SK-N-DZ (cell line): ENCODE measurements around the gene ABCC3.

Experiments used
- DNase-seq: peaks from one replicate; pipeline ENCODE4 v3.0.0-alpha.2; 2015; ENCODE audit warnings: low spot score

Gene ABCC3

DNA sequence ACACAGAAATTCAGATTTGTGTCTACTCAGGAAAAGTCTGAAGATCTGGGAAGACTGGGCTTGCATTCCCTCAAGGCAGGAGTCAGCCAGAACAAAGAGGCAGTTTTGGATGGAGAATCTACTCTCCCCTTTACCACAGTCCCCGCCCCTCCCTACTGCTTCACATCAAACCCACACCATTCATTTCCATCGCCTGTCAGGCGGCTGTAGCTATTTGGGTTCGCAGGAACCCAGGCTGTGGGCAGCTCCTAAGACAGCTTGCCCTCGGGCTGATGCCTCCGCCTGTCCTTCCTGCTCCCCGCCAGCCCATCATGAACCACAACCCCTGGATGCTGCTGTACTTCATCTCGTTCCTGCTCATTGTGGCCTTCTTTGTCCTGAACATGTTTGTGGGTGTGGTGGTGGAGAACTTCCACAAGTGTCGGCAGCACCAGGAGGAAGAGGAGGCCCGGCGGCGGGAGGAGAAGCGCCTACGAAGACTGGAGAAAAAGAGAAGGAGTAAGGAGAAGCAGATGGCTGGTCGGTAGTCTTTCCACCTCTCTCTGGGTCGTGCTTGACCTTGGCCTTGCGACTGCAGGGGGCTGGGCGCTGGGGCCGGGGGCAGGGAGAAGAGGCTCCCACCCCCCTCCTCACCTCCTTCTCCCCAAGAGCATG, 27.0 kb upstream of the ABCC3 start:
- DNase-seq, result no peak

DNA sequence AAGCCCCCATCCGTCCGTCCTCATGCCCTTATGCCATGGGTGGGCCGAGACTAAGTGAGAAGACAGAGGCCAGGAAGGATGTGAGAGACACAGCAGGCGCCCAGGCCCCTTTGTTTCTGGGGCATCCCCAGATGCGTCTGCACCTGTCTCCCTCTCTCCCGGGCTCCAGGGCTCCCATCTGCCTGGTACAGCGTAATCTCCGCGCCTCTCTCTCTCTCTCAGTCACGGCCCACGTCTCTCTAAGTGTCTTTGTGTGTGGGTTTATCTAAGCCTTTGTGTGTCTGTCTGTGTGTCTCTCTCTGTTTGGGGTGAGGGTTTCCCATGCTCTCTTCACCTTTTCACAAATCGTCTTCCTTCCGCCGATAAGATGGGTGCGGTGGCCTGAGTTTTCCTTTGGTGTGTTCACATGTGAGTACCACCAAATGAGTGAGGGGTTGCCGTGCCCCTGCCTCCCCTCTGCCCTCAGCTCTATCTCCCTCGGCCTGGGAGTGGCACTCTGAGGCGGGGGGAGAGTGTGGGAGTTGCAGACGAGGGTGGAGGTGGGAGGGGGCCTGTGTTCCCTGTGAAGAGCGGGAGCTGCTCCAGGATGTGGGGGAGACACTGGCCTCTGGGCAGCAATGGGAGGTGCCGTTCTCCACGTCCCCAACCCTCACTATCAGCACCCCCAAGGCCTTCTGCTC, 25.8 kb upstream of the ABCC3 start:
- DNase-seq, result no peak

DNA sequence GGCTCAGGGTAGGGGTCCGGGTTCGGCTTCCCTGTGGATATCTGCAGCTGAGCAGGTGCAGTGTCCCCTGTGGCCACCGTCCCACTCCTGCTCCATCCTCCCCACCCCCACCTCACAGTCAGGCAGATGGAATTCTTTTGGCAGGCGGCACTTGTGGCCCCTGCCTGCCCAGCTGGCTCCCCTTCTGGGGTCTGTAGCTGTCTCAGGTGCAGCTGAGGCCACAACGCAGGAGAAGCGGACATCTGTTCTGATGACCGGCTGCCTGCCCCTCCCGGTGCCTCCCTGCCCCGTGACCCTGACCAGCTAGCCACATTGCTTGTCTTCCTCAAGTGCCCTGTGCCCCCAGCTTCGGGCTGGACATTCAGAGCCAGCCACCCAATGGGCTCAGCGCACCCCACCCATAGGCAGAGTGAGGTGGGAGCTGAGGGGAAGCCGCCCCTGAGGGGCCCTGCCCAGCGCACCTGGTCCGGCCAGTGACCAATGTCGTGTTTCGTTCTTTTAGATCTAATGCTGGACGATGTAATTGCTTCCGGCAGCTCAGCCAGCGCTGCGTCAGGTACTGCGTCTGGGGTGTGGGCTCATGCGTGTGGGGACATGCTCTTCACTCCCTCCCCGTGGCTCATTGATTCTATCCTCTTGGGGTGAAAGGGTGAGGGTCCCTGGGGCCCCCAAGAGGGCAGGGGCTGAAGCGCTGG, 25.2 kb upstream of the ABCC3 start:
- DNase-seq, result no peak

DNA sequence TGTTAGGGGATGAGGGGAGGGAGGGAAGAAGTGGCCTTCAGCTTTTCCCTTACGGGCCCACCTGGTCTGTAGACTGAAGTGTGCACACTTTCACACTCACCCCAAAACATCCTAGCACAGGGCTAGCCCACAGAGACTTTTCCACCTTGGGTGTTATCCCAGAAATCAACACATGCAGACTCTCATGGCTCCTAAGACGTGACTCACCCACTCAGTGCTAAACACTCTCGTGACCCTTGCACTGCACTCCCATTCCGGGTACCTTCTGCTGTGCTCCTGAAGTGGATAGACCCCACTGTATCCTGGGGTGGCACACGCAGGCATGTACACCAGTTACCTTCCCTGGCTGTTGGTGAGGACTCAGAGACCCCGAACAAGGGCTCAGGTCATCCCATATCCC, 23.0 kb upstream of the ABCC3 start:
- DNase-seq, result no peak

- no peak for DNase-seq
Observed at GRCh38 chr17:50612281-50612680, 22.4 kb upstream of the ABCC3 start.

- DNase-seq, result no peak
Observed at GRCh38 chr17:50613007-50613992, 21.4 kb upstream of the ABCC3 start.

- DNase-seq, result no peak
Observed at GRCh38 chr17:50614471-50615051, 20.1 kb upstream of the ABCC3 start.

GRCh38 chr17:50615828-50616227, 18.9 kb upstream of the ABCC3 start:
- no peak for DNase-seq

DNA sequence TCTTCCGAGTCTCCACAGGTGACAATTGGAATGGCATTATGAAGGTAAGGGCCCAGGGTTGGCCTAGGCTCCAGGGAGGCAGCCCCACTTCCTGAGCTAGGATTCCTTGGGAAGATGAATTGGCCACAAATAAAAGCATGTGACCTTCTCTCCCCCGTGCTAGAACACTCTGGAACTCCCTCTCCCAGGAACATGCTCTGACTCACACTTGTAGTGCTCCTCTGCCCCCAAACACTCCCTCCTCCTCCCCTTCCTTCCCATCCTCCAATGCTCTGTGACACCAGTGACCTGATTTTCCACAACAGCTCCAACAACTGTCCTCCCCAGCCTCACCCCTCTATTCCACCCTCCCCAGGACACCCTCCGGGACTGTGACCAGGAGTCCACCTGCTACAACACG, 16.4 kb upstream of the ABCC3 start:
- no peak for DNase-seq

DNA sequence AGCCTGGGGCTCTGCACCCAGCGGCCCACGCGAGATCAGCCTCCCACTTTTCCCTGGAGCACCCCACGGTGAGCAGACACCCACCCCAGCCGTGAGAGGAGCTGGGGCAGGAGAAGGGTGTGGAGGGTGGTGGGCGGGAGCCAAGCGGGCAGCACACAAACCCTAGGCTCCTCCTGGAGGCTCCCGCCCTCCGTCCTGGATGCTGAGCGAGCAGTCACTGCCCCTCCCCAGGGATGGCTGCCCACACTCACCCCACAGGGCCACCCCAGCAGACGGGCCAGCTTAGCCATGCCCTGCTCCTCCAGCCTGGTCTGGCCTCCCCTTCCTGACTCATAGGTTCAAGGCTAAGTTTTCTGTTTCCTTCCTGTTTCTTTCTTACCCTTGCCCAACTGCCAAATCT, 15.7 kb upstream of the ABCC3 start:
- no peak for DNase-seq

DNA sequence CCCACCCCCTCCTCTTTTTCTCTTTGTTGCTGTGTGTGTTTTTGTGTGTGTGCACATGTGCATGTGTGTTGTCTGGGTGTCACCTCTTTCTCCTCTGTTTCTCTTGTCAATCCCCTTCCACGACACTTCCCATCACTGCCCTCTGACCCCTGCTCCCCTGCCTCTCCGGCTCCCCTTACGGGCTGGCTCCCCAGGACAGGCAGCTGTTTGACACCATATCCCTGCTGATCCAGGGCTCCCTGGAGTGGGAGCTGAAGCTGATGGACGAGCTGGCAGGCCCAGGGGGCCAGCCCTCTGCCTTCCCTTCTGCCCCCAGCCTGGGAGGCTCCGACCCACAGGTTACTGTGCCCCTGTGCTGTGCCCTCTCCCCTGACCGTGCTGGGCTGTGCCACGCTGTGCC, 15.2 kb upstream of the ABCC3 start:
- DNase-seq, result no peak

DNA sequence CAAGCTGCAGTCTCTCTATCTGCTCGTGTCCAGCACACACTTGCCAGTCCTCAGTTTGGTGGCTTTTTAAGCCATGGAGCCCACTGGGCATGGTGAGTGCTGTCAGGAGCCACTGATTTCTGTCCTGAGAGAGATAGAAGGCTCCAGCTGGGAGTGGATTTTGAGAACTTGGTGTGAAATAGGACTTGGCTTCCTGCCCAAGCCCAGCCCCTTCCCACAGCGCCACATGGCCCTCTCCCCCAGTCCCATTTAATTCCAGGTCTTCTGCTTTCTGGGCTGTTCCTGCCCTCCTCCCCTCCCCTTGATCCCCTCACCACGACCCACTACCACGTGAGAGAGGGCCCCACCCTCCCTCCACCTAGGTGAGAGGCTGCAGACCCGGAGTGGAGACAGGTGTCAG, 14.4 kb upstream of the ABCC3 start:
- DNase-seq, result no peak

GRCh38 chr17:50620858-50621257, 13.8 kb upstream of the ABCC3 start:
- no peak for DNase-seq

DNA sequence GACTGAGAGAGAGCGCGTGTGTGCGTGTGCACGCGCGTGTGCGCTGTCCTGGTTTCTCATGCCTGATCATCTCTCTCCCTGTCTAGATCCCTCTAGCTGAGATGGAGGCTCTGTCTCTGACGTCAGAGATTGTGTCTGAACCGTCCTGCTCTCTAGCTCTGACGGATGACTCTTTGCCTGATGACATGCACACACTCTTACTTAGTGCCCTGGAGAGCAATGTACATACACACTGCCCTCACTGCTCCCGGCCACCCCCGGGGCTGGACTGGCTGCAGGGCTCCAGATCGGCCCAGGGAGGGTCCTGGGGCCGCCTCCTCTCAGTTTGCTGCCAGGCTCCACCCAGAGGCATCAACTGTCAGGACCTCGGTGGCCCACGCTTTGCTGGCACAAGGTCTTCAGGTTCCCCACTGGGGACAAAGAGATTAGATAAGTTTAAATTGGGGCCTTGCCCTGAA, 13.1 kb upstream of the ABCC3 start:
- no peak for DNase-seq

DNA sequence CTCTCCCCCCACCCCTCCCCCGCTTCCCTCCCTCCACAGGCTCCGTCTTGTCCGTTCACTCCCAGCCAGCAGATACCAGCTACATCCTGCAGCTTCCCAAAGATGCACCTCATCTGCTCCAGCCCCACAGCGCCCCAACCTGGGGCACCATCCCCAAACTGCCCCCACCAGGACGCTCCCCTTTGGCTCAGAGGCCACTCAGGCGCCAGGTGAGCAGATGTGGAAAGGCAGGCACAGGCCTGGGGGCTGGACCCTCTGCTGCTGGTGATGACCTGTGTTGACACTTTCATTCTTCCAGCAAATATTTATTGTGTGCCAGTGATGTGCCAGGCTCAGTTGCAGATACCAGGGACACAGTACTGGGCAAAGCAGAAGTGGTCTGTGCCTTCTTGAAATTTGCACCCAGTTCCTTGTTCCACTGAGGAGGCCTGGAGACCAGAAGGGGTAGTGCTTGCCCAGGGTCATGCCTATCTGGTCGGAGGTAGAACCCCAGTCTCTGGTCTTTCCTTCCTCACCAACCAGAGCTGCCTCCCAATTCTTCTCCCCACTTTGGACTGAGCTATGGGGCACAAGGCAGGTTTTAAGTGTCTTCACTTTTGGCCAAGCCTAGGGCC, 10.3 kb upstream of the ABCC3 start:
- no peak for DNase-seq

DNA sequence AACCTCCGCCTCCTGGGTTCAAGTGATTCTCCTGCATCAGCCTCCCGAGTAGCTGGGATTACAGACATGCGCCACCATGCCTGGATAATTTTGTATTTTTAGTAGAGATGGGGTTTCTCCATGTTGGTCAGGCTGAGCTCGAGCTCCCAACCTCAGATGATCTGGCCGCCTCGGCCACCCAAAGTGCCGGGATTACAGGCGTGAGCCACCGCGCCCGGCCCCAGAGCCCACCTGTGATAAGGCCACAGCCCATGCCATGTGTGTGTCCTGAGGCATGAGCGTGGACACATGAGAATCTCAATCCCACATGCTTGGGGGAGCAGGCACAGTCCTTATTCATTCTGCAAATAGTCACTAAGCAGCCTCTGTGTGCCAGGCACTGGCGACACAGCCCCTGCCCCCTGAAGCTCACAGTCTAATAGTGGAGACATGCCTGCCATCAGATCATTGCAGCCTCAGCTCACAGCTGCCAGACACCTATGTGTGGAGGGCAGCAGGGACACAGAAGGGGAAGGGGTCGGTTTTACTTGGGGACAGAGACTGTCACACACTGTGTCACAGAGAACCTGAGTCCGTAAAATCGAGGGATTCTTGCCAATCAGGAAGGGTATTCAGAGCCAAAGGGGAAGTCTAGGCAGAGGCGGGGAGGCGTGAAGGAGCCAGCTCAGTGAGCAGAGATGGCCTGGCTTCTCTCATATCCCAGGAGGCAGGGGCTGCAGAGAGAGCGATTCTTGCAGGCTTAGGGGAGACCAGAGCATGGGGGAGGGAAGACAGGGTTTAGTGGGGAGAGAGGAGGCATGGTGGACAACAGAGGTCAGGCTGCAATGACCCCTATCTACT, 9.4 kb upstream of the ABCC3 start:
- DNase-seq, result no peak

DNA sequence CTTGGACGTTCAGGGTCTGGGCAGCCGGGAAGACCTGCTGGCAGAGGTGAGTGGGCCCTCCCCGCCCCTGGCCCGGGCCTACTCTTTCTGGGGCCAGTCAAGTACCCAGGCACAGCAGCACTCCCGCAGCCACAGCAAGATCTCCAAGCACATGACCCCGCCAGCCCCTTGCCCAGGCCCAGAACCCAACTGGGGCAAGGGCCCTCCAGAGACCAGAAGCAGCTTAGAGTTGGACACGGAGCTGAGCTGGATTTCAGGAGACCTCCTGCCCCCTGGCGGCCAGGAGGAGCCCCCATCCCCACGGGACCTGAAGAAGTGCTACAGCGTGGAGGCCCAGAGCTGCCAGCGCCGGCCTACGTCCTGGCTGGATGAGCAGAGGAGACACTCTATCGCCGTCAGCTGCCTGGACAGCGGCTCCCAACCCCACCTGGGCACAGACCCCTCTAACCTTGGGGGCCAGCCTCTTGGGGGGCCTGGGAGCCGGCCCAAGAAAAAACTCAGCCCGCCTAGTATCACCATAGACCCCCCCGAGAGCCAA, 8.6 kb upstream of the ABCC3 start:
- peak; percentile 88 for DNase-seq

DNA sequence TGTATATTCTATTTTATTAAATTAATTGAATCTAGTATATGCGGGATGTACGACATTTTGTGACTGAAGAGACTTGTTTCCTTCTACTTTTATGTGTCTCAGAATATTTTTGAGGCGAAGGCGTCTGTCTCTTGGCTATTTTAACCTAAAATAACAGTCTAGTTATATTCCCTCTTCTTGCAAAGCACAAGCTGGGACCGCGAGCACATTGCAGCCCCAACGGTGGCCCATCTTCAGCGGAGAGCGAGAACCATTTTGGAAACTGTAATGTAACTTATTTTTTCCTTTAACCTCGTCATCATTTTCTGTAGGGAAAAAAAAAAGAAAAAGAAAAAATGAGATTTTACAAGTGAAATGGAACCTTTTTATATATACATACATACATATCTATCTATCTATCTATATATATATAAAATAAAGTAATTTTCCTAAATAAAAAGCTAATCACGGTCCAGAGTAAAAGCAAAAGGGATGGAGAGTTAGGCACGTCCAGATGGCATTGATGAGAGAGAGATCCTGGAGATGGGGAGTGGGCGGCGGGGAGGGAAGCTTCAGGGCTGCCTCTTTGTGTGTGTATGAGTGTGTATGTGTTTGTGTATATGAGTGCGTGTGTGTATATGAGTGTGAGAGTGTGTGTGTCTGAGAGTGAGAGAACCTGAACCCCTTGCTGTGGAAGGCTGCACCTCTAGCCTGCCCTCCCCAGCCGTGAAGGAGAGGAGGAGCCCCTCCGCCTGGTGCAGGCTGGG, 7.5 kb upstream of the ABCC3 start:
- no peak for DNase-seq
